RWPE2 (cell line): ENCODE results near the gene PRICKLE3.

Experiments used
- ATAC-seq: fragments of 200-7000 bp; cut with Tn5 transposase; 3 replicates; pipeline ENCODE4 v1.9.1; 2021; ENCODE audit warnings: low read depth
- DNase-seq: peaks from one replicate; pipeline ENCODE4 v3.0.0-alpha.2; 2020; ENCODE audit warnings: low spot score
- H3K27ac ChIP-seq: fragments of 450-650 bp; 2 replicates; pipeline ENCODE4 v1.5.1; 2017; ENCODE audit warnings: mild to moderate bottlenecking; ENCODE audit not compliant: poor library complexity, severe bottlenecking
- H3K27me3 ChIP-seq: fragments of 250-450 bp; sonication (Bioruptor Pico); 2 replicates; pipeline ENCODE4 v1.5.1; 2021; ENCODE audit warnings: mild to moderate bottlenecking, moderate library complexity; ENCODE audit not compliant: insufficient read depth, poor library complexity, severe bottlenecking
- H3K36me3 ChIP-seq: fragments of 250-450 bp; sonication (Bioruptor Pico); 2 replicates; pipeline ENCODE4 v1.5.1; 2020; ENCODE audit warnings: low read depth, mild to moderate bottlenecking, moderate library complexity
- H3K4me1 ChIP-seq: fragments of 250-450 bp; sonication (Bioruptor Pico); 2 replicates; pipeline ENCODE4 v1.5.1; 2021; ENCODE audit warnings: mild to moderate bottlenecking, moderate library complexity; ENCODE audit not compliant: insufficient read depth, poor library complexity, severe bottlenecking
- H3K4me3 ChIP-seq: fragments of 250-450 bp; sonication (Bioruptor Pico); 2 replicates; pipeline ENCODE4 v1.5.1; 2021; ENCODE audit warnings: mild to moderate bottlenecking, moderate library complexity; ENCODE audit not compliant: severe bottlenecking
- H3K9me3 ChIP-seq: fragments of 250-450 bp; sonication (Bioruptor Pico); 2 replicates; pipeline ENCODE4 v1.5.1; 2021; ENCODE audit warnings: mild to moderate bottlenecking, moderate library complexity; ENCODE audit not compliant: severe bottlenecking
- CTCF ChIP-seq: fragments of 450-650 bp; IDR thresholded peaks from one replicate; pipeline ENCODE4 v1.5.1; 2017; ENCODE audit warnings: mild to moderate bottlenecking, moderate library complexity; ENCODE audit not compliant: poor library complexity, severe bottlenecking

The PRICKLE3 gene

GRCh38 chrX:49231333-49232000 lies 45.3 kb upstream of the PRICKLE3 start:
- no peak for DNase-seq
- no peak for ATAC-seq
- no peak for TF ChIP-seq CTCF
- Histone ChIP-seq H3K9me3 (no peaks in the 10 kb centered on the region), H3K27me3 (no peaks in the 10 kb centered on the region), H3K4me3 (no peak overlapping the region), H3K36me3 (no peaks in the 10 kb centered on the region), H3K4me1 (no peaks in the 10 kb centered on the region), H3K27ac (no peak overlapping the region)

- H3K4me3 ChIP-seq: no peak overlapping the region
- H3K36me3 ChIP-seq: no peaks in the 10 kb centered on the region
- H3K27ac ChIP-seq: no peak overlapping the region
- H3K27me3 ChIP-seq: peaks cover 3% of the 10 kb centered on the region
- ATAC-seq (peak; percentile 33; the same call in 1 of the 3 replicates), DNase-seq (no peak)
- H3K4me1 ChIP-seq: no peaks in the 10 kb centered on the region
- no peaks in the 10 kb centered on the region for H3K9me3 ChIP-seq
- TF ChIP-seq CTCF: no peak
Observed at GRCh38 chrX:49230500-49231232, 44.5 kb upstream of the PRICKLE3 start.

GRCh38 chrX:49228185-49228584 lies 42.0 kb upstream of the PRICKLE3 start:
- no peak for DNase-seq
- no peak for ATAC-seq
- Histone ChIP-seq H3K36me3 (no peaks in the 10 kb centered on the region), H3K27me3 (peaks cover 6% of the 10 kb centered on the region), H3K4me1 (no peaks in the 10 kb centered on the region), H3K27ac (no peak overlapping the region), H3K9me3 (no peaks in the 10 kb centered on the region), H3K4me3 (no peak overlapping the region)
- TF ChIP-seq CTCF: no peak

GRCh38 chrX:49227726-49228125 lies 41.6 kb upstream of the PRICKLE3 start:
- H3K4me3 ChIP-seq: no peak overlapping the region
- no peaks in the 10 kb centered on the region for H3K36me3 ChIP-seq
- TF ChIP-seq CTCF: no peak
- H3K27me3 ChIP-seq: peaks cover 6% of the 10 kb centered on the region
- ATAC-seq: no peak
- no peaks in the 10 kb centered on the region for H3K4me1 ChIP-seq
- DNase-seq: no peak
- no peak overlapping the region for H3K27ac ChIP-seq
- no peaks in the 10 kb centered on the region for H3K9me3 ChIP-seq

- DNase-seq: no peak
- TF ChIP-seq CTCF: no peak
- Histone ChIP-seq H3K4me3 (no peak overlapping the region), H3K9me3 (no peaks in the 10 kb centered on the region), H3K27me3 (peaks cover 6% of the 10 kb centered on the region), H3K27ac (no peak overlapping the region), H3K36me3 (no peaks in the 10 kb centered on the region), H3K4me1 (no peaks in the 10 kb centered on the region)
- no peak for ATAC-seq
Observed at GRCh38 chrX:49226946-49227345, 40.8 kb upstream of the PRICKLE3 start.
